ENCODE data around the gene OPN4. TPM values are rescaled to one million over a fixed set of nuclear protein-coding genes. Genes with fewer than 3 reads are reported as not detected.

OPN4 gene
- total RNA-seq, 2 experiments from 2014 or later = not detected

DNA sequence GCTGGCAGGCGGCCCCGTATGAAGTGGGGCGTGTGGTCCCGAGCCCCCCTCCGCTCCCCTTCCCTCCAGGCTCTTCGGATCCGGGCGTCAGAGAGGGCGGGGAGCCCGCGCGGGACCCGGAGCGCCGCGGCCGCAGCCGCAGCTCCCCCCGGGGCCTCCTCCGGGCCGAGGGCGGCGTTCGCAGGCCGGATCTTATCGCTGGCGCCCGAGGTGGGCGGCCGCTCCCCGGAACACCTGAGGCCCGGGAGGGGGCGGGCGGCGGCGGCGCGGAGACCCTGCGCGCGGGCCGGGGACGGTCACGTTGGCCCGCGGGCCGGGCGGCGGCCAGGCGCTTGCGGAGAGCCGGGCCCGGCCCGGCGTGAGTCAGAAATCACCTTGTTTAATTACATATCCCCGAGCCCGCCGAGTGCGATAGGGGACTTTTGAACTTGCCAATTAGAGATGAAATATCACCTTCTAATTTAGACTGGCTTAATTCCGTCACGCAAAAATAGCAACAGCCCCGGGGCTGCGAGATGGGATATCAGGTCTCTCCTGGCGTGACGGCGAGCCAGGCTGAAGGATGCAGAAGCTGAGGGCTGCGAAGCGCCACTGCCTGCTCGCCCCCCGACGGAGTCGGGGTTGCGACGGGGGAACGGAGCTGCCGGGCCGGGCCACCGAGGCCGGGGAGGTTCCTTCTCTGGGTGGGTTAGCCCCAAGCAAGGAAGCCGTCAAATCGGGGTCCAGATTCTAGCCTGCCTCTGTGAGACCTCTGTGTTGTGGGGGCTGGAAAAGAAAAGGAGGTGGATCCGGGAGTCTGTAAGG is 57.4 kb downstream of the OPN4 start:
- H4K20me1 ChIP-seq (ENCODE audit: insufficient read depth, low read length) = no peaks in the 10 kb centered on the region
- no peaks in the 10 kb centered on the region for H3K9me2 ChIP-seq (ENCODE audit: insufficient read depth, low read length)
- intact Hi-C loops (cut with micrococcal nuclease; ENCODE audit: unreplicated experiment) = loop anchor here (10.0 kb wide), 1 partner anchor 253 kb away; the partner anchor contains the start of gene ADIRF
- H3K4me3 ChIP-seq (ENCODE audit: low read depth, low read length, poor library complexity, severe bottlenecking) = peak overlapping the region; percentile 70
- peak; percentile 57 for DNase-seq (ENCODE audit: low spot score)
- no peaks in the 10 kb centered on the region for H3K79me2 ChIP-seq (ENCODE audit: insufficient read depth, low read depth, low read length)
- TF ChIP-seq EZH2phosphoT487 (IDR thresholded peaks at IDR 0.05; ENCODE audit: borderline replicate concordance, low read depth, low read length) = no peak
- TF ChIP-seq, protein P1, sequence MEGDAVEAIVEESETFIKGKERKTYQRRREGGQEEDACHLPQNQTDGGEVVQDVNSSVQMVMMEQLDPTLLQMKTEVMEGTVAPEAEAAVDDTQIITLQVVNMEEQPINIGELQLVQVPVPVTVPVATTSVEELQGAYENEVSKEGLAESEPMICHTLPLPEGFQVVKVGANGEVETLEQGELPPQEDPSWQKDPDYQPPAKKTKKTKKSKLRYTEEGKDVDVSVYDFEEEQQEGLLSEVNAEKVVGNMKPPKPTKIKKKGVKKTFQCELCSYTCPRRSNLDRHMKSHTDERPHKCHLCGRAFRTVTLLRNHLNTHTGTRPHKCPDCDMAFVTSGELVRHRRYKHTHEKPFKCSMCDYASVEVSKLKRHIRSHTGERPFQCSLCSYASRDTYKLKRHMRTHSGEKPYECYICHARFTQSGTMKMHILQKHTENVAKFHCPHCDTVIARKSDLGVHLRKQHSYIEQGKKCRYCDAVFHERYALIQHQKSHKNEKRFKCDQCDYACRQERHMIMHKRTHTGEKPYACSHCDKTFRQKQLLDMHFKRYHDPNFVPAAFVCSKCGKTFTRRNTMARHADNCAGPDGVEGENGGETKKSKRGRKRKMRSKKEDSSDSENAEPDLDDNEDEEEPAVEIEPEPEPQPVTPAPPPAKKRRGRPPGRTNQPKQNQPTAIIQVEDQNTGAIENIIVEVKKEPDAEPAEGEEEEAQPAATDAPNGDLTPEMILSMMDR (conservative IDR thresholded peaks at IDR 0.05; ENCODE audit: low read length) = no peak
- BruUV-seq (replicated peaks) = no TSS peak
- ChIA-PET POLR2A (interaction anchor here (1.0 to 1.1 kb wide), 2 partner anchors 9 to 169 kb away, joined by 3 to 4 read pairs; no protein-coding TSS in a partner anchor), CTCF (ENCODE audit: unreplicated experiment) (no interaction called here)
- no peaks in the 10 kb centered on the region for H3K36me3 ChIP-seq (ENCODE audit: insufficient read depth, low read length)
- peak overlapping the region; percentile 99 for H2AFZ ChIP-seq (ENCODE audit: low read length)
- H3K27ac ChIP-seq (ENCODE audit: low read depth, low read length, poor library complexity, severe bottlenecking) = peak overlapping the region; percentile 38
- H3K4me1 ChIP-seq (ENCODE audit: insufficient read depth, low read length, poor library complexity, severe bottlenecking) = peaks cover 14% of the 10 kb centered on the region
- no peaks in the 10 kb centered on the region for H3K9me3 ChIP-seq (ENCODE audit: low read length)
- peak overlapping the region; percentile 65 for H3K4me2 ChIP-seq (ENCODE audit: low read length)

DNA sequence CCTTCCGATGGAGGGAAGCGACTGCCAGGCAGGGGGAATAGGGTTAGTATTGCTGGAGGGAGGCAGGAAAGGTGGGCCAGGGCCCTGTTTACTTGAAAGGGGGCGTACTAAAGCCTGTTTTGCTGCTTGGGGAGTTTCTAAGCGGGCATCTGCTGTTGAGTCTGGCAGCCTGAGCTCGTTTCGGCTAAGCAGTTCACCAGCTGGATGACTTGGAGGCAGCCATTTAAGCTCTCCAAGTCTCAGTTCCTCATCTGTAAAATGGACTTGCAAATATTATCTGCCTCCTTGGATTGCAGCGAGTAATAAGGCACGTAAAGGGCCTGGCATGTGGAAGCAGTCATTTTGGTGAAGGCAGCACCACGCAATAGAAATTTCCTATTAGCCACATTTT is 58.0 kb downstream of the OPN4 start:
- peak overlapping the region; percentile 67 for H2AFZ ChIP-seq (ENCODE audit: low read length)
- BruUV-seq (replicated peaks) = no TSS peak
- H3K27ac ChIP-seq (ENCODE audit: low read depth, low read length, poor library complexity, severe bottlenecking) = no peak overlapping the region
- DNase-seq (ENCODE audit: low spot score) = peak; percentile 41
- H3K9me3 ChIP-seq (ENCODE audit: low read length) = no peaks in the 10 kb centered on the region
- H3K36me3 ChIP-seq (ENCODE audit: insufficient read depth, low read length) = no peaks in the 10 kb centered on the region
- TF ChIP-seq, protein P1 (conservative IDR thresholded peaks at IDR 0.05; ENCODE audit: low read length) = no peak
- TF ChIP-seq EZH2phosphoT487 (IDR thresholded peaks at IDR 0.05; ENCODE audit: borderline replicate concordance, low read depth, low read length) = no peak
- peak overlapping the region; percentile 65 for H3K4me2 ChIP-seq (ENCODE audit: low read length)
- no peaks in the 10 kb centered on the region for H4K20me1 ChIP-seq (ENCODE audit: insufficient read depth, low read length)
- intact Hi-C loops (cut with micrococcal nuclease; ENCODE audit: unreplicated experiment) = loop anchor here (10.0 kb wide), 1 partner anchor 252 kb away; the partner anchor contains the start of gene ADIRF
- peak overlapping the region; percentile 70 for H3K4me3 ChIP-seq (ENCODE audit: low read depth, low read length, poor library complexity, severe bottlenecking)
- H3K79me2 ChIP-seq (ENCODE audit: insufficient read depth, low read depth, low read length) = no peaks in the 10 kb centered on the region
- ChIA-PET POLR2A (interaction anchor here (1.0 to 1.1 kb wide), 2 partner anchors 8 to 169 kb away, joined by 3 to 4 read pairs; no protein-coding TSS in a partner anchor), CTCF (ENCODE audit: unreplicated experiment) (no interaction called here)
- peaks cover 14% of the 10 kb centered on the region for H3K4me1 ChIP-seq (ENCODE audit: insufficient read depth, low read length, poor library complexity, severe bottlenecking)
- no peaks in the 10 kb centered on the region for H3K9me2 ChIP-seq (ENCODE audit: insufficient read depth, low read length)

Measured in OCI-LY7 (cell line).